ENCODE data around the gene SNX9.

The SNX9 gene

DNA sequence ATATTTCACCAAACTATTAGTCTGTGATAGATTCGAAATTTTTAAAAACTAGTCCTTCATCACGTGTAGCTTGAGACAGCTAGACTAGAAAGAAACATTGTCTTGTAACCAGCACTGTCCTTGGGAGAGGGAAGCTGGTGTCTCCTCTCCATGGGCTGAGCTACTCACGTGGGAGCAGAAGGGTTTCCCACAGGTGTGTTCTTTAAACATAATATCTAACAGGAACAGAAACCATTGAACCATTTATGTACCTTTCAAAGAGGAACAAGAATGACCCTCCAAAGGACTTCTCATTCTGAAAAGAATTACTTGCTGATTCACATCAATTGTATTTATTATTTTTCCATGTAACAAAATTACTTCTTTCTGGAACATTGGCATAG lies 86.2 kb downstream of the SNX9 start:
- no peak for DNase-seq
- H3K27ac Mint-ChIP-seq: no peak overlapping the region
- no peak overlapping the region for H3K4me3 Mint-ChIP-seq
- H3K36me3 Mint-ChIP-seq (ENCODE audit: low read depth): peaks cover 76% of the 10 kb centered on the region
- H3K4me1 Mint-ChIP-seq: peaks cover 4% of the 10 kb centered on the region
- no peaks in the 10 kb centered on the region for H3K9me3 Mint-ChIP-seq
- TF ChIP-seq, protein P1, sequence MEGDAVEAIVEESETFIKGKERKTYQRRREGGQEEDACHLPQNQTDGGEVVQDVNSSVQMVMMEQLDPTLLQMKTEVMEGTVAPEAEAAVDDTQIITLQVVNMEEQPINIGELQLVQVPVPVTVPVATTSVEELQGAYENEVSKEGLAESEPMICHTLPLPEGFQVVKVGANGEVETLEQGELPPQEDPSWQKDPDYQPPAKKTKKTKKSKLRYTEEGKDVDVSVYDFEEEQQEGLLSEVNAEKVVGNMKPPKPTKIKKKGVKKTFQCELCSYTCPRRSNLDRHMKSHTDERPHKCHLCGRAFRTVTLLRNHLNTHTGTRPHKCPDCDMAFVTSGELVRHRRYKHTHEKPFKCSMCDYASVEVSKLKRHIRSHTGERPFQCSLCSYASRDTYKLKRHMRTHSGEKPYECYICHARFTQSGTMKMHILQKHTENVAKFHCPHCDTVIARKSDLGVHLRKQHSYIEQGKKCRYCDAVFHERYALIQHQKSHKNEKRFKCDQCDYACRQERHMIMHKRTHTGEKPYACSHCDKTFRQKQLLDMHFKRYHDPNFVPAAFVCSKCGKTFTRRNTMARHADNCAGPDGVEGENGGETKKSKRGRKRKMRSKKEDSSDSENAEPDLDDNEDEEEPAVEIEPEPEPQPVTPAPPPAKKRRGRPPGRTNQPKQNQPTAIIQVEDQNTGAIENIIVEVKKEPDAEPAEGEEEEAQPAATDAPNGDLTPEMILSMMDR (IDR thresholded peaks at IDR 0.05): no peak
- H3K27me3 Mint-ChIP-seq (ENCODE audit: low read depth, poor library complexity): no peaks in the 10 kb centered on the region

- Mint-ChIP-seq H3K4me3 (no peak overlapping the region), H3K9me3 (no peaks in the 10 kb centered on the region), H3K4me1 (peaks cover 4% of the 10 kb centered on the region), H3K27me3 (ENCODE audit: low read depth, poor library complexity) (no peaks in the 10 kb centered on the region), H3K27ac (peak overlapping the region; percentile 95), H3K36me3 (ENCODE audit: low read depth) (peaks cover 81% of the 10 kb centered on the region)
- TF ChIP-seq, protein P1 (IDR thresholded peaks at IDR 0.05): no peak
- DNase-seq: no peak
These were observed 88.2 kb downstream of the SNX9 start for GRCh38 chr6:157911278-157911677.

DNA sequence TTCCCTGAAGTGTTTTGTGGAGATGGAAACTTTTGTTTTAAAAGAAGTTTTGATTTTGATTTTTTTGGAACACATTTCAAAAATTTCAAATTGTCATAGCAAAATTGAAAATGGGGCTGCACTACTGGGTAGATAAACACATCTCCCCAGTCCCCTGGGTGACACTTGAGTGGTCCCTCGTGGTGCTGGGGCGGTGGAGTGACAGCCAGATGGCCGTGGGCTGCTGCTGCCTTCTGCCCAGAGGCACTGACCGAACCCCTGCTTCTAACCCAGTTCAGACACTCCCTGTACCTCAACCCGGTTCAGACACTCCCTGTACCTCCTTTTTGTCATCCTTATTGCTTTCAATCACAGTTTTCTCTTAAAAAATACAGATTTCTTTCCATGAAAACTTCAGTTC lies 88.7 kb downstream of the SNX9 start:
- no peaks in the 10 kb centered on the region for H3K27me3 Mint-ChIP-seq (ENCODE audit: low read depth, poor library complexity)
- peaks cover 4% of the 10 kb centered on the region for H3K4me1 Mint-ChIP-seq
- H3K36me3 Mint-ChIP-seq (ENCODE audit: low read depth): peaks cover 81% of the 10 kb centered on the region
- H3K9me3 Mint-ChIP-seq: no peaks in the 10 kb centered on the region
- no peak overlapping the region for H3K27ac Mint-ChIP-seq
- DNase-seq: no peak
- H3K4me3 Mint-ChIP-seq: no peak overlapping the region
- TF ChIP-seq, protein P1 (IDR thresholded peaks at IDR 0.05): no peak

DNA sequence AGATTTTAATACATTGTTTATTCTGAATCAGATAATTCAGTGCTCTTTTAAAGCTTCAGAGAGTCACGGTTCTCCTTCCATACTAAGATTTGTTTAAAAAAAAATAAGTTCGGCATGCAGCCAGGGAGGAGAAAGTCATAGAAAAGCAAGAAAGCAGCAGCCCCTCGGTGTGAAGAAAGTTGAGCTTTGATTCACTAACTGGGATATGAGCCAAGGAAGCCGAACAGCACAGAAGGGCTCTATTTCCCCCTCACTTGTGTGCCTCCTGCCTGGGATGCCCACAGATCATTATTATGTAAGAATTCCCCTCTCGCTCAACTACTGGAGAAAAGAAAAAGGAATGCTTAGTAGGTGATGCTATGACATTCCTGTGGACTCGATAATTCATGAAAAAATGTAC lies 89.3 kb downstream of the SNX9 start:
- H3K4me3 Mint-ChIP-seq: no peak overlapping the region

DNA sequence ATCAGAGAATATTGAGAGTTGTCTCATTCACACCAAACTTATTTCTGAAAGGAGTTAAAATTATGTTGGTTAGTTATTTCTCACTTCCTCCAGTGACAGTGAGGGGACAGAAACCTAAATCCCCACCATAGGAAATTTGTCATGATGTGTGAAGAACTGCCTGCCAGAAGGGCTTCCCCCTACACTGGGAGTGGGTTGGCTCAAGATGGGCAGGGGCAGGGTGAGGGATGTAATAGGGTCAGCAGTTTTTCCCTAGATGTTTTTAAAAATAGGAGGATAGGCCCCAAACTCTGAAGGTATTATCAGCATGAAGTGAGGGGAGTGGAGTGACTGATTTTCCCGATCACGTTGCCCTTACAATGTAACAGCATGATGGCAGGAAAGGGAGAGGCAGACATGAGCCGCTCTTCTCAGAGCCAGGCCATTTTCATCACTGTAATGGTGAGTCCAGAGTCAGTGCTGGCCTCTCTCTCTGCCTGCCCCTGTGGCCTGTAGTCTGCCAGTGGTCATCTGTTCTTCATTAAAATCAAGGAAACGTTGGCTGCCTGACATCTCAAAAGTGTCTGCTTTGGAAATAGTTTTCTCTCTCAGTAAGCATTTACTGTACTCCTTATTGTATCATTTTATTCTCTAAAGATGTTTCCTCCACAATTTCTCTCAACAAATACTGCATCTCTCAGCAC lies 98.8 kb downstream of the SNX9 start:
- DNase-seq: no peak
- Mint-ChIP-seq H3K27ac (no peak overlapping the region), H3K4me1 (no peaks in the 10 kb centered on the region), H3K27me3 (ENCODE audit: low read depth, poor library complexity) (no peaks in the 10 kb centered on the region), H3K4me3 (no peak overlapping the region), H3K36me3 (ENCODE audit: low read depth) (peaks cover 94% of the 10 kb centered on the region), H3K9me3 (peaks cover 26% of the 10 kb centered on the region)
- TF ChIP-seq, protein P1 (IDR thresholded peaks at IDR 0.05): no peak

More for the DNA sequence above, 89.3 kb downstream of the SNX9 start:
- peaks cover 4% of the 10 kb centered on the region for H3K4me1 Mint-ChIP-seq
- no peaks in the 10 kb centered on the region for H3K27me3 Mint-ChIP-seq (ENCODE audit: low read depth, poor library complexity)
- peaks cover 82% of the 10 kb centered on the region for H3K36me3 Mint-ChIP-seq (ENCODE audit: low read depth)
- no peak overlapping the region for H3K27ac Mint-ChIP-seq
- no peaks in the 10 kb centered on the region for H3K9me3 Mint-ChIP-seq
- TF ChIP-seq, protein P1 (IDR thresholded peaks at IDR 0.05): no peak
- no peak for DNase-seq

DNA sequence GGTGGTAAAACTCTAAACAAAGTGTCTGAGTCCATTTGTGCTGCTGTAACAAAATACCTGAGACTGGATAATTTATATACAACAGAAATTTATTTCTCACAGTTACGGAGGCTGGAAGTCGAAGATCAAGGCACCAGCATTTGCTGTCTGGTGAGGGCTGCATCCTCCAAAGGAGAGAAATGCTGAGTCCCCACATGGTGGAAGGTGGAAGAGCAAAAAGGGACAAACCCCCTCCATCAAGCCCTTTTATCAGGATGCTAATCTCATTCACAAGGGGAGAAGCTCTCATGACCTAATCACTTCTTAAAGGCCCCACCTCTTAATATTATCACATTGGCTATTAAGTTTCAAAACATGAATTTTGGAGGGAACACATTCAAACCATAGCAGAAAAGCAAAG lies 102.7 kb downstream of the SNX9 start:
- TF ChIP-seq, protein P1 (IDR thresholded peaks at IDR 0.05): no peak
- no peak for DNase-seq
- Mint-ChIP-seq H3K4me1 (peaks cover 6% of the 10 kb centered on the region), H3K4me3 (no peak overlapping the region), H3K27me3 (ENCODE audit: low read depth, poor library complexity) (no peaks in the 10 kb centered on the region), H3K36me3 (ENCODE audit: low read depth) (peaks cover 91% of the 10 kb centered on the region), H3K27ac (no peak overlapping the region), H3K9me3 (no peaks in the 10 kb centered on the region)
